HG03460 (cell line): Measurements from ENCODE around the gene BFSP2.
"Not testable (repeated sequence)": the region's sequence is repeated elsewhere in the genome, so short reads cannot be mapped to it uniquely, and the experiment has no call there.

ENCODE experiments used
- ATAC-seq: cut with Tn5 transposase; IDR thresholded peaks from one replicate; pipeline ENCODE4 v1.9.1; 2021; ENCODE audit not compliant: unreplicated experiment

The BFSP2 gene

DNA sequence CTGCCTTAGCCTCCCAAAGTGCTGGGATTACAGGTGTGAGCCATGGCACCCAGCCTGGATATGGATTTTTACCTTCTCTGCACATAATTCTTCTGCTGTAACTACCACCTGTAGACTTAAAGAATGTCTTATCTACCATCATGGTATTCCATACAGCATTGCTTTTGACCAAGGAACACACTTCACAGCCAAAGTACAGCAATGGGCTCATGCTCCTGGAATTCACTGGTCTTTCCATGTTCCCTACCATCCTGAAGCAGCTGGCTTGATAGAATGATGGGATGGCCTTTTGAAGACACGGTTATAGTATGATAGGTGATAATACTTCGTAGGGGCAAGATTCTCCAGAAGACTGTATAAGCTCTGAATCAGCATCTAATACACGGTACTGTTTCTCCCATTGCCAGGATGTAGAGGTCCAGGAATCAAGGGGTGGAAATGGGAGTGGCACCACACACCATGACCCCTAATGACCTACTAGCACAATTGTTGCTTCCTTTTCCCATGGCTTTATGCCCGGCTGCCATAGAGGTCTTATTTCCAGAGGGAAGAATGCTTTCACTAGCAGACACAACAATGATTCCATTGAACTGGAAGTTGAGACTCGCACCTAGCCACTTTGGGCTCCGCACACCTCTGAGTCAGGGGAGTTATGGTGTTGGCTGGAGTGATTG is 112.7 kb downstream of the BFSP2 start:
- ATAC-seq = no peak

DNA sequence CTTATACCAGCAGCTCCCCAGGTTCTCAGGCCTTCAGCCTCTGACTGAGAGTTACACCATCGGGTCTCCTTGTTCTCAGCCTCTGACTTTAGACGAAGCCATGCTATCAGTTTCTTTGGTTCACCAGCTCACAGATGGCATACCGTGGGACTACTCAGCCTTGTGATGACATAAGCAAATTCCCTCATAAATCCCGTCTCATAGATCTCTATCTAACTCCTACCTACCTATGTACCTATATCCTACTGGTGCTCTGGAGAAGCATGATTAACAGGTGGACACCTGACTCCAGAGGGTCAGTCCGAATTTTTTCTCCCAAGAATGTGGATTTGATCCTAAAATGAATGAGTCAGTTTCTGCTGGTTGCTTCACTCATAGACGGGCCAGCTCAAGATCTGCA is 114.6 kb downstream of the BFSP2 start:
- ATAC-seq = no peak

DNA sequence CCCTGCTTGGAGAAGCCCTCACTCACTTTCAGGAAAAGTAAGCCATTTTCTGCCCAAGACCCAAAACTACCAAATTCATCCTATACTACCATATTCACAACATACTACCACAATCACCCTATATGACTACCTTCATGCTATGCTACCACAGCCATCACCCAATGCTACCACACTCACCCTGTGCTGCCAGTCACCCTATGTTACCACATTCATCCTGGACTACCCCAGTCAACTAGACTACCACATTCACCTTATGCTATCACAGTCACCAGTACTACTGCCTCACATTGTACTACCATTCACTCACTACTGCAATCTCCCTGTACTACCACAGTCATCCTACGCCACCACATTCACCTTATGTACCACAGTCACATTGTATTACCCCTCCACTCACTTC is 115.3 kb downstream of the BFSP2 start:
- ATAC-seq = no peak

DNA sequence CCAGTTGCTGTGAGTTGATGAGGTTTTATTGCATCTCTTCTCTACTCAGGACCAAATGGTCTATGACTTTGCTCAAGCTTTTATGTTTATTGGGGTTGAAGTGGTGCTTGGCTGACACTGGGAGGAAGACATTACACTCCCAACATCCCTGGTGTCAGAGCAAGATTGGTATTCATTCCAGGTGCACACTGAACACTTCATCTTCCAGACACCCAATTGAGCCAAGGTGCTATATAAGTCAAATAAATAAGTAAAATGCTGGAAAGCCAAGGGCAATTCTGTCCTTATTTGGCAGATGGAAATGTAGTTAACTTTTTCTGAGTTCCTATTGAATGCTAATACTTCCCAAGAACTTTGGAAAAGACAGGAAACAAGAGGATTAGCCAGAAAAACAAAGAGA is 120.4 kb downstream of the BFSP2 start:
- ATAC-seq = no peak

DNA sequence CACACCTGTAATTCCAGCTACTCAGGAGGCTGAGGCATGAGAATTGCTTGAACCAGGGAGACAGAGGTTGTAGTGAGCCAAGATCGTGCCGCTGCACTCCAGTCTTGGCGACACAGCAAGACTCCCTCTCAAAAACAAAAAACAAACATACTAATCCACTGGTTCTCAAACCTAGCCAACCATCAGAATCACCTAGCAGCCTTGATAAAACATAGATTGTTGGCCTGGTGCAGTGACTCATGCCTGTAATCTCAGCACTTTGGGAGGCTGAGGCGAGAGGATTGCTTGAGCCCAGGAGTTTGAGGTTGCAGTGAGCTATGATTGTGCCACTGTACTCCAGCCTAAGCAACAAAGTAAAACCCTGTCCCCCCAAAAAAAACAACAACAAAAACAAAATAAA is 121.1 kb downstream of the BFSP2 start:
- ATAC-seq = not testable (repeated sequence)

DNA sequence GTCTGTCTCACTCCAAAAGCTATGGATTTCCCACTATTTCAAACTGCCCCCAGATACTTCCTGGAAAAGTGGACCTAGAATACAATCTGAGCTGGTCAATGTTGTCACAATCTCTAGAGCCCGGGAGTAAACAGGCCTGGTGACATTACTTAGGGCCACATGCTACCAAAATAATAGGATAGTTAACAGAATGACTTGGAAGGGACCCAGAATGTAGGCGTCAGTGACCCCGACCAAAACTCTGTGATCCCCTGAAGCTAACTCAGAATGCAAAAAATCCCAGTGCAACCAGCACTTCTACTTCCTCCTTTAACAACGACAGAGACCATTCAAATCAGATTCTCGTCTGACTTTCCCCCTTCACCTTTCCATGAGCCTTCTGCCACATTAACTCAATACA is 122.1 kb downstream of the BFSP2 start:
- no peak for ATAC-seq

DNA sequence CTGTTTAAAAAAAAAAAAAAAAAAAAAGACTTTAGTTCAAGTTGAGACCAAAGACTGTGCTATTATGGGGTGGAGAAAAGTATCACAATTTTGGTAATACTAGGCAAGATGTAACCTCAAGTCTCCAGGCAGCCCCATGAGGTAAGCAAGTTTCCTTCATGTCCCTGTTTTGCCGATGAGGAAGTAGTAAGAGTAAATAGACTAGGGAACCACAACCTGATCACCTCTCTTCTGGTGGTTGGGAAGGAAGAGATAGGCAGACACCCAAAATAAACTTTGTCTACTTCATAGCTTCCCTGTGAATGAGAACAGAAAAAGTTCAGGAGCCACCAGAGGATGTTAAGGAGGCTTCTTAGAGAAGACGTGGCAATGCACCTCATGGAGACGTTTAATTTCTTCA is 123.9 kb downstream of the BFSP2 start:
- not testable (repeated sequence) for ATAC-seq
